ENCODE measurements around the gene ATXN2.
A peak's percentile ranks its signal among the peaks of the same experiment; 100 is the strongest.

Gene ATXN2

DNA sequence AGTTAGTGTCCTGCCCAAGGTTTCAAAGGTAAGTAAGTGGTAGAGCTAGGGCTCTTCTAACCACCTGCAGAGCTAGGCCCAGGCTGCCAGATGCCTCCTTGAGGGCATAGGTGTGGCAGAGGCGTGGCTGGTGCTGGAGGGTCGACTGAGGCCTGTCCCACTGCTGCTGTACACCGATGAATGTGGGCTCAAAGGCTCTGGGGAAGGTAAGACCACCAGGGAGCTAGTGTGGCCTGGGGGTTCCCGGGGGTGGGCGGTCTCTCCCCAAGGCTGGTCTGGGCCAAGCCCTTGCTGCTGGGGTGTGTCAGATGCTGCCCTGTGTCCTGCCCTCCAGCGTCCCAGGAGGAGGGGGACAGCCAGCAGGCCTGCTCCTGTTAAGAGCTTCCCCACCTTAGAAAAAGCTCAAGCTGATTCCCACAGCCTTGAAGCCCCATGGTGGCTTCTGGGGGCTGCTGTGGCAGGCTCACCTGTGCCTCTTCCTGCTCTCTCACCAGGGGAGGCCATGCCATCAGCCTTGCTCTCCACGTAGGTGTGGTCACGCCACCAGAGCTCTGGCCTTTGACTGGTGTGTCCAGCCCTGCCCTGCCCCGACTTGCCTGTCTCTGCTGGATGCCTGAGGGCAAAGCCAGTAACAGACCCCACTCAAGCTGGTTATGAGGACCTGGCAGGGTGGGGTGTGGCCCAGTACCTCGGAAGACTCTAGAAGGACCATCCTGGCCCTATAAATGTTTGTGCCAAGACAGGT lies 156.6 kb downstream of the ATXN2 start:
- TF ChIP-seq, protein P1, sequence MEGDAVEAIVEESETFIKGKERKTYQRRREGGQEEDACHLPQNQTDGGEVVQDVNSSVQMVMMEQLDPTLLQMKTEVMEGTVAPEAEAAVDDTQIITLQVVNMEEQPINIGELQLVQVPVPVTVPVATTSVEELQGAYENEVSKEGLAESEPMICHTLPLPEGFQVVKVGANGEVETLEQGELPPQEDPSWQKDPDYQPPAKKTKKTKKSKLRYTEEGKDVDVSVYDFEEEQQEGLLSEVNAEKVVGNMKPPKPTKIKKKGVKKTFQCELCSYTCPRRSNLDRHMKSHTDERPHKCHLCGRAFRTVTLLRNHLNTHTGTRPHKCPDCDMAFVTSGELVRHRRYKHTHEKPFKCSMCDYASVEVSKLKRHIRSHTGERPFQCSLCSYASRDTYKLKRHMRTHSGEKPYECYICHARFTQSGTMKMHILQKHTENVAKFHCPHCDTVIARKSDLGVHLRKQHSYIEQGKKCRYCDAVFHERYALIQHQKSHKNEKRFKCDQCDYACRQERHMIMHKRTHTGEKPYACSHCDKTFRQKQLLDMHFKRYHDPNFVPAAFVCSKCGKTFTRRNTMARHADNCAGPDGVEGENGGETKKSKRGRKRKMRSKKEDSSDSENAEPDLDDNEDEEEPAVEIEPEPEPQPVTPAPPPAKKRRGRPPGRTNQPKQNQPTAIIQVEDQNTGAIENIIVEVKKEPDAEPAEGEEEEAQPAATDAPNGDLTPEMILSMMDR (conservative IDR thresholded peaks at IDR 0.05; ENCODE audit: low read length), result no peak

DNA sequence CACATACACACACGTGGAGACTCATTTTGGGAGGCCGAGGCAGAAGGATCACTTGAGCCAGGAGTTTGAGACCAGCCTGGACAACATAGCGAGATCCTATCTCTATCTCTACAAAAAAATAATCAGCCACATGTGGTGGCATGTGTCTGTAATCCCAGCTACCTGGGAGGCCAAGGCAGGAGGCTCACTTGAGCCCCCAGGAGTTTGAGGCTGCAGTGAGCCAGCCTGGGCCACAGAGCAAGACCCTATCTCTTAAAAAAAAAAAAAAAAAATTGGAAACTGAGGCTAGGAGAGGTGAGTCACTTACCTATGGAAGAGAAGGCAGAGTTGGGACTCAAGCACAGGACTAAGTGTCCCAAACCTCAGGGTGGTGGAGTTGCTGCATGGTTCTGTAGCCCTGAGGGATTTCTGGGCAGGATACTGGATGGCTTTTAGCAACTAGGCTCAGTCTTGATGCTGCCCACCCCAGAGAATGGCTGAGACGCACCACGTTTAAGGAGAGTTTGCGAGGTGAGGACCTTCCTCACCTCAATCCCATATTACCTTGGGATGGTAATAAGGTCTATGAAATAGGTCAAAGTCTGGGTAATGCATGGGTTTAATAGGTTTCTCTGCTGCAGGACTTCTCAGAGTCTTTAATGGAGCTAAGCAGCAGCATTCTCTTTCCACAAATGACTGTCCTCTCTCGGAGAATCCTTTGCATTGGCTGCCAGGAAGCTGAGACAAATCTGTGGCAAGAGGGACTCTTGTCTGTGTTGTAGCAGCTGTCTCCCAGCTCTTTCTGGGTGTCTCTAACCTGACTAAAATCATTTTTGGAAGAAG lies 157.8 kb downstream of the ATXN2 start:
- DNase-seq (ENCODE audit: low read depth), result no peak
- TF ChIP-seq, protein P1 (conservative IDR thresholded peaks at IDR 0.05; ENCODE audit: low read length), result no peak
- H3K4me3 ChIP-seq (ENCODE audit: low read length), result no peak overlapping the region

More for the DNA sequence above, 156.6 kb downstream of the ATXN2 start:
- H3K4me3 ChIP-seq (ENCODE audit: low read length), result no peak overlapping the region
- DNase-seq (ENCODE audit: low read depth), result no peak

DNA sequence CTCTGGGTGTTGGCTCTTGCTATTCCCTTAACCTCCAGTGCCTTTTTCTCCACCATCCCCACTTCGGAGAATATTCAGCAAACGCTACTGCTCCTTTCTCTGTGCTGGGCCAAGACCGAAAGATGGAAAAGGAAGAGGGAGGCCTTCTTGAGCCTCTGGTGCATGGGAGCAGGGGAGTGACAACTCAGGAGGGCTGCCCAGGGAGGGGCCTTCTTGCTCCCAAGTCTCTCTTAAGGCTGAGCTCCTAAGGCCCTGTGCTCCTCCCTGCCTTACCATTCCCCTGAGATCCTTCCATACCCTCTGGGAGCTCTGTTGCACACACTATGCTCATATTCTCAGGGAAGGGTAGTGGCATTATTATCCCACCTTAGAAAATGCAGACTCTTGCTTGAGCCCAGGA lies 158.5 kb downstream of the ATXN2 start:
- no peak for DNase-seq (ENCODE audit: low read depth)
- TF ChIP-seq, protein P1 (conservative IDR thresholded peaks at IDR 0.05; ENCODE audit: low read length), result no peak
- no peak overlapping the region for H3K4me3 ChIP-seq (ENCODE audit: low read length)

DNA sequence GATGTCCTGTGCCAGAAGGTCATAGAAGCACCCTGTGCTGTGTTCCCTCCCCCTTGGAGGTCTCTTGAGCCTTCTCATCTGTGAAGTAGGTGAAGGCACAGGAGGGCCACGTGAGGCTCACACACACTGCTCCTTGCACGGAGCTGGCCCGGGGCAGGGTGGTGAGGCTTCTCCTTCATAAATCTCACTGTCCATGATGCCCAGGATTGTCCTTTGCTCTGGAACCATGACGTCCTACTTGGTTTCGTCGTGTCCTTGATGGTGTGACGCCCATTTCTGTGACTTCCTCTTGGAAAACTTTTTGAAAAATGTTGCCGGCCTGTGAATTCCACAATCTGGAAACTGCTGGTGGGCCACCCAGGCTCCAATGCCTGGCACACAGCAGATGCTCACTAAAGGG lies 159.0 kb downstream of the ATXN2 start:
- no peak for DNase-seq (ENCODE audit: low read depth)
- TF ChIP-seq, protein P1 (conservative IDR thresholded peaks at IDR 0.05; ENCODE audit: low read length), result no peak

DNA sequence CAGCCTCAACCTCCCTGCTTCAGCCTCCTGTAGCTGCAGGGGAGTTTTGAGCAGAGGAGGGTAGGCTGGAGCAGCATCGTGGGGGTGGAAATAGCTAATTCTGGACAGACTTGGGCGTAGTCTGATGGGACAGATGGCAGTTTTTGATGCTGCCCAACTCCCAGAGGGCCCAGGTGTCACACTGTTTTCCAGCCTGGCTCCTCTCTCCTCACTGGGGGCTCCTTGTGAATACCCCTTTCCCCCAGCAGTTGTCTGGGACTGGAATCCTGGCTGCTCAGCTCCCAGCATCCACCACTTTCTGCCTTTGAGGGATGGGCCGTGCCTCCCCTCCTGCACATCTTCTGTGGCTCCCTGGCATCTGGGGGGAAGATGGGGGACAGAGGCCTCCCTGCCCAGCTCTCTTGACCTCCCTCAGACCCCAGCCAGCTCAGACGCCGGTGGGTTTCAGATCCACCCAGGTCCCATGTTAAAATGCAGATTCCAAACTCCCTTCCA lies 159.4 kb downstream of the ATXN2 start:
- no peak overlapping the region for H3K4me3 ChIP-seq (ENCODE audit: low read length)
- no peak for DNase-seq (ENCODE audit: low read depth)
- TF ChIP-seq, protein P1 (conservative IDR thresholded peaks at IDR 0.05; ENCODE audit: low read length), result no peak

More for the DNA sequence above, 159.0 kb downstream of the ATXN2 start:
- H3K4me3 ChIP-seq (ENCODE audit: low read length), result no peak overlapping the region

DNA sequence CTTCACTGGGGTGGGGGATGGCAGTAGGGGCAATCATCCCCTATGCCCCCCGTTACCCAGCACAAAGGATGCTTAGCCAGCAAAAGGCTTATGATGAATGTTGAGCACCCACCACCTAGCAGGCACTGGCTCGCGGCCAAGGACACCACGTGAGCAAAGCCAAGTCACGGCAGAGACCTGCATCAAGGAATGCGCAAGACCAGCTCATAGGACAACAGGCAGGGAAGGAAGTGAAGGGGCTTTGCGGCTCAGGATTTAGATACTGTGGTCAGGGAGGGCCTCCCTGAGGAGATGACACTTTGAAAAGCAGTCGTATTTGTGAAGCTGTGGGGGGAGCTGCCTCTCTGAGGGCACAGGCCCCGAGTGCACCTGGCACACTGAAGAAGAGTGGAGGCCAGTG lies 160.6 kb downstream of the ATXN2 start:
- TF ChIP-seq, protein P1 (conservative IDR thresholded peaks at IDR 0.05; ENCODE audit: low read length), result no peak
- DNase-seq (ENCODE audit: low read depth), result peak; percentile 32
- H3K4me3 ChIP-seq (ENCODE audit: low read length), result no peak overlapping the region

Data from AG10803 (cell line).